Measurements from ENCODE around the gene GJA1.
"Not testable (repeated sequence)": the region's sequence is repeated elsewhere in the genome, so short reads cannot be mapped to it uniquely, and the experiment has no call there.

GJA1 gene

DNA sequence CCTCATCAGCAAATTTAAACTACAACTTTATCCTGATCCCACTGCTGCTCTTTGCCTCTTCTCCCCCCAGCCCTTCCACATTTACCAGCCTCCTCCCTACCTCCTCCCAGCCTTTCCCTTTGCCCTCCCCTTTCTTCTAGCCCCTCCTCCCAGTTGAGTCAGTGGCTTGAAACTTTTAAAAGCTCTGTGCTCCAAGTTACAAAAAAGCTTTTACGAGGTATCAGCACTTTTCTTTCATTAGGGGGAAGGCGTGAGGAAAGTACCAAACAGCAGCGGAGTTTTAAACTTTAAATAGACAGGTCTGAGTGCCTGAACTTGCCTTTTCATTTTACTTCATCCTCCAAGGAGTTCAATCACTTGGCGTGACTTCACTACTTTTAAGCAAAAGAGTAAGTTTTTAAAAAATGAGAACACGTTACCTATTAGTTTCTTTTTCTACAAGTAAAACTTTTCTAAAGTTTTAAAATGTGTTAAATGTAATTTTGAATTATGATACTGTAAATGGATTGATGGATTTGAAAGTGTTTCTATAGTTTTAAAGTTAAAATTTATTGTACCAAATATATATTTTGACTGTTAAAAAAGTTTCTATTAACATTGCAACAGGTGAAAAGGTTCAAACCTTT, at the start of gene GJA1:
Gene GJA1 (plus strand): TSS at position 203 of the 626 bp plus-strand sequence. CDS start 11,202 bp downstream, outside the sequence.
- Mint-ChIP-seq H3K4me1 (ENCODE audit: low read depth) (peaks cover 21% of the 10 kb centered on the region), H3K4me3 (peak within 1 kb of the TSS; percentile 80), H3K9me3 (no peaks in the 10 kb centered on the region), H3K36me3 (ENCODE audit: low read depth) (no peaks in the 10 kb centered on the region), H3K27me3 (peaks cover 41% of the 10 kb centered on the region), H3K27ac (no peak within 1 kb of the TSS)

DNA sequence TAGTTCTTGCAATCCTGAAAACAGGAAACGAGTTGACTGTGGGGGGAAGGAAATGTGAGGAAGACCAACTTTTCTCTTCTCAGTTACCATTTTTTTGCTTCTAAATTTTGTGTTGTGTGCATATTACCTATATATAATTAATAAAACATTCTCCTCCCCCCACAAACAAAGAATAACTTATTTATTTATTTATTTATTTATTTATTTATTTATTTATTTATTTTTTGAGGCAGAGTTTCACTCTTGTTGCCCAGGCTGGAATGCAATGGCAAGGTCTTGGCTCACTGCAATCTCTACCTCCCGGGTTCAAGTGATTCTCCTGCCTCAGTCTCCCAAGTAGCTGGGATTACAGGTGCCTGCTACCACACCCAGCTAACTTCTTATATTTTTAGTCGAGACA, 48.9 kb upstream of the GJA1 start:
- H3K36me3 Mint-ChIP-seq (ENCODE audit: low read depth); H3K9me3 Mint-ChIP-seq; H3K4me3 Mint-ChIP-seq; H3K27me3 Mint-ChIP-seq; H3K4me1 Mint-ChIP-seq (ENCODE audit: low read depth); H3K27ac Mint-ChIP-seq: not testable (repeated sequence)

DNA sequence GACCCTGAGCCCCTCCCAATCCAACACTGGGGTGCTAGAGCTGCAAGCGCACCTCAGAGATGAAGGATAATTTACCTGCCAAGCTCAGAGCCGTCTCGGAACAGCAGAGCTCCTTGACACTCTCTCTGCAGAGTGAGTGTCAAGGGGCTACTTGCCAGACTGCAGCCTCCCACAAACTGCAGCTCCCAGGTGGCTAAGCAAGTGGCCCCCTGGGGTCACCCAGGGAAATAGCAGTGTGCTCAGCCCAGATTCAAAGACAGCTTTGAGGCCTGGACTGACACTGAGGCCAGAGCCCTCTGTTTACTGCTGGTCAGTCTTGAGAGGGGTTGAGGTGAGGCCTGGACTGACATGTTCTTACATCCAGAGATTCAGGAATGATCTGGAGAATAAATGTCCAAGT, 46.0 kb upstream of the GJA1 start:
- H3K9me3 Mint-ChIP-seq = no peaks in the 10 kb centered on the region

DNA sequence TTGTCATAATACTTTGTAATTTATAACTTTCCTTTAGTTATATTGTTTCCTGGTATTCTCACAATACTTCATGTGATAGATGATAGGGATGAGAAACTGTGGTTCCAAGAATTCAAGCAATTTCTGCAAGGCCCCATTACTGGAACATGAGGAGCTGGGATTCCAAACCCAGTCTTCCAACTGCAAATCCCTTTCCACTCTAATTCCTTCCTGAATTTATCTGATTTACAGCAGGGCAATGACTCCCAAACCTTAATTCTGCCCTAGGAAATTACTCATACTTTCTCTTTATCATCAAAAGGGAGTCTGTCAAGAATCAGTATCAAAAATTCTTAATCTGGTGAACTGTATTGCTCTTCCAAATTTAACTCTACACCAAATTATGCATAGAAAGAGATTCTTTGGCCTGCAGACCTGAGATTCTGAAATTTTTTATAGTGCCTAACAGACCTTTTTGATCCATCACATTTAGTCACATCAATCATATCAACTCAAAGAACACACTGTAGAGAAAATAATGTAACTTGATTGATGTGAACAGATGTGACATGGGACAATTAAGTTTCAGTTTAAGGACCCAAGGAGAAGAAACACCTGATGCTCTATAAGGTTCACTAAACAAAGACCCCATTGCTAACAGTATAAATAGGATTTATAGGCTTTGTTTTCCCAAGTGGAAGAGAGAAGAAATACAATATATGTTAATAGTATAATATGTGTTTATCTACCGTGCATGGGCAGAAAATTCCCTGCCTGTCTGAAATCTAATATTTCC, 41.5 kb upstream of the GJA1 start:
- no peak overlapping the region for H3K27ac Mint-ChIP-seq
- no peak overlapping the region for H3K4me3 Mint-ChIP-seq
- H3K36me3 Mint-ChIP-seq (ENCODE audit: low read depth) = no peaks in the 10 kb centered on the region
- H3K27me3 Mint-ChIP-seq = peaks cover 8% of the 10 kb centered on the region
- H3K9me3 Mint-ChIP-seq = no peaks in the 10 kb centered on the region
- H3K4me1 Mint-ChIP-seq (ENCODE audit: low read depth) = no peaks in the 10 kb centered on the region

More for the DNA sequence above, 46.0 kb upstream of the GJA1 start:
- Mint-ChIP-seq H3K27ac (no peak overlapping the region), H3K27me3 (peaks cover 4% of the 10 kb centered on the region), H3K4me1 (ENCODE audit: low read depth) (no peaks in the 10 kb centered on the region), H3K4me3 (no peak overlapping the region), H3K36me3 (ENCODE audit: low read depth) (no peaks in the 10 kb centered on the region)

DNA sequence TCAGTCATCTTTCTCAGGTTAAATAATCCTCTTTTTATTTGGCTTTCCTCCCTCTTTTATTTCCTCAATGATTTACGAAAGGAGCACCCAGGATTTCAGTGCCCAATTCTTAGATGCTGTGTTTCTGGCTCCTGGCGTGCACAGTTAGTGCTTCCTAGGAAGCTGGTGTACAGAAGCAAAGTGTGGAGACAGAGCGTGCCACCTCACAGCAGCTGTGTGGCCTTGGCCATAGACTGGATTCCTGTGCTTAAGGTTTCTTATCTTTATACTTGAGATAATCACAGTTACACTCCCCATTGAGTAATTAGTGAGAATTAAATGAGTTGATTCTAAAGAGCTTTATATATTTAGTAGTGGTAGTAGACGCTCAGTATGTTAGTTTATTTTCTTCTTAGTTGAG, 39.7 kb upstream of the GJA1 start:
- H3K4me1 Mint-ChIP-seq (ENCODE audit: low read depth) = no peaks in the 10 kb centered on the region
- H3K9me3 Mint-ChIP-seq = no peaks in the 10 kb centered on the region
- H3K27me3 Mint-ChIP-seq = peaks cover 5% of the 10 kb centered on the region
- no peaks in the 10 kb centered on the region for H3K36me3 Mint-ChIP-seq (ENCODE audit: low read depth)
- no peak overlapping the region for H3K4me3 Mint-ChIP-seq
- H3K27ac Mint-ChIP-seq = no peak overlapping the region

DNA sequence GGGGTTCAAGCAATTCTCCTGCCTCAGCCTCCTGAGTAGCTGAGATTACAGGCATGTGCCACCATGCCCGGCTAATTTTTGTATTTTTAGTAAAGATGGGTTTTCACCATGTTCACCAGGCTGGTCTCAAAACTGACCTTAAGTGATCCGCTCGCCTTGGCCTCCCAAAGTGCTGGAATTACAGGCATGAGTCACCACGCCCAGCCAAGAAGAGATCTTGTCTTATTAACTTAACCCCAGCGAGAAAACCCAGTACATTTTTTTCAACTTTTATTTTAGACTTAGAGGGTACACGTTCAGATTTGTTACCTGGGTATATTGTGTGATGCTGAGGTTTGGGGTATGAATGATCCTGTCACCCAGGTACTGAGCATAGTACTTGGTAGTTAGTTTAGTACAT, 38.3 kb upstream of the GJA1 start:
- H3K36me3 Mint-ChIP-seq (ENCODE audit: low read depth) = not testable (repeated sequence)

DNA sequence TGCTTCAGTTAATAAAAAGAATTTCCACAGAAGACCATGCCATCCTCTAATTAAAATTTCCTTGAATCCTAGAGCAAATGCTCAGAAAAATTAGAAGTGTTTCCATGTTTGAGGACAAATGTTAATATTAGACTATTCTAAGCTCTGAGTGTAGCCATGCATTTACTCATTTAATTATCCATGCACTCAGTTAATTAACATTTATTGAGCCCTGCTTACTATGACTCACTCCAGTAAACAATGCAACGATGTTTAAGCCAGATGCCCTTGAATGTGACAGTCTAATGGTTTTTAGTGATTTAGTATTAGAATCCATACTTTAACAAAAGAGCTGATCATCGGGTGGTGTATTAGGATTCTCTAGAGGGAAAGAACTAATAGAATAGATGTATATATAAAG, 37.3 kb upstream of the GJA1 start:
- Mint-ChIP-seq H3K27ac (no peak overlapping the region), H3K36me3 (ENCODE audit: low read depth) (no peaks in the 10 kb centered on the region), H3K27me3 (peaks cover 4% of the 10 kb centered on the region), H3K4me1 (ENCODE audit: low read depth) (no peaks in the 10 kb centered on the region), H3K4me3 (no peak overlapping the region), H3K9me3 (no peaks in the 10 kb centered on the region)

More for the DNA sequence above, 38.3 kb upstream of the GJA1 start:
- not testable (repeated sequence) for H3K27ac Mint-ChIP-seq; H3K27me3 Mint-ChIP-seq; H3K9me3 Mint-ChIP-seq; H3K4me1 Mint-ChIP-seq (ENCODE audit: low read depth); H3K4me3 Mint-ChIP-seq

DNA sequence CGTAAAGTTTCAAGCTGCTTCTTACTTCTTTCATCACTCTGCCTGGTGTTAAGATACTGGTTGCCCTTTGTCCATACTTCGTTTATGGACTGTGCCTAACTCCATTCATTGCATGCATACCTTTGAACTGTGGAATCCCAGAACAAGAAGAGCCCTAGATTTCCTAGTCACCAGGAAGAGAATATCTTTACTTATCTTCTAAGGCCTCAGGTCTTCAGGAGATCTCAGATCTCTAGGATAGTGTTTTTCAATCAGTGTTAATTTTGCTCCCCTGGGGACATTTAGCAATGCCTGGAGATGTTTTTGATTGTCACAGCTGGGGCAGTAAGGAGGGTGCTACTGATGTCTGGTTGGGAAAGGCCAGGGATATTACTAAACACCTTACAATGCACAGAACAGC, 35.5 kb upstream of the GJA1 start:
- H3K4me3 Mint-ChIP-seq = no peak overlapping the region
- H3K9me3 Mint-ChIP-seq = no peaks in the 10 kb centered on the region
- no peaks in the 10 kb centered on the region for H3K4me1 Mint-ChIP-seq (ENCODE audit: low read depth)
- H3K36me3 Mint-ChIP-seq (ENCODE audit: low read depth) = no peaks in the 10 kb centered on the region
- H3K27me3 Mint-ChIP-seq = peaks cover 4% of the 10 kb centered on the region
- no peak overlapping the region for H3K27ac Mint-ChIP-seq

DNA sequence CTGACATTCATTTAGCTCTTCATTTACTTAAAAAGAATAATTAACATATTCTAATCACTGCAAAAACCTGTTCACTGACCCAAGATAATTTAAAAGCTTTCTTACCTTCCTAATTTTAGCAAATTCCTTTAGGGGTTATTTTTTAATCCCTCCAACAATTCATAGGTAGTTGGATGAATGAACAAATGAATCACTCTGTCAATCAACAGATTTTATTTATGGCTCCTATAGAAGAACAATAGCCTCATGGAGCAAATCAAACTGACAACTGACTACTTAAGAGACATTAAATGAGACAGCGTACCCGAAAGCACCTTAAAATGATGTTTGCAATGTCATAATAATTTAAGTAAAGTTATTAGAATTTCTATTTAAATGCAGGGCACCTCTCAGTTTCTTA, 31.5 kb upstream of the GJA1 start:
- H3K4me3 Mint-ChIP-seq = no peak overlapping the region
- H3K36me3 Mint-ChIP-seq (ENCODE audit: low read depth) = no peaks in the 10 kb centered on the region
- H3K27me3 Mint-ChIP-seq = no peaks in the 10 kb centered on the region
- H3K4me1 Mint-ChIP-seq (ENCODE audit: low read depth) = no peaks in the 10 kb centered on the region
- H3K27ac Mint-ChIP-seq = no peak overlapping the region
- no peaks in the 10 kb centered on the region for H3K9me3 Mint-ChIP-seq

DNA sequence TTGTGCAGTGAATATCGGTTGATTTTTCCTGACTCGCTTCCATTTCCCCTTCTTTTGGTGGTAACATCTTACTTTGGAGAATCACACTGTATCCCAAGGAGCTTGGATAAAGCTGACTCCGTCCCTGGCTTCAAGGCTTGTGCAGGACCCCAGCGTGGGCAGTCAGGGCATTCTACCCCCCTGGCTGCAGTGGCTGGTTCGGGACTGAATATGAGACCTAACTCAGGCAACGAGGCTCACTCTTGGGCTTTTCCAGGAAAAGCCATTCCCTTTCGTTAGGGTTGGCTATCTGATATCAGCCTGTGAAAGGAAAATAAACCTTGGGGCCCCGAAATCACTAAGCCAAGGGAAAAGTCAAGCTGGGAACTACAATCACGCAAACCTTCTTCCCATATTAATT, 30.1 kb upstream of the GJA1 start:
- Mint-ChIP-seq H3K27ac (no peak overlapping the region), H3K36me3 (ENCODE audit: low read depth) (no peaks in the 10 kb centered on the region), H3K9me3 (no peaks in the 10 kb centered on the region), H3K4me3 (no peak overlapping the region), H3K4me1 (ENCODE audit: low read depth) (no peaks in the 10 kb centered on the region), H3K27me3 (no peaks in the 10 kb centered on the region)

DNA sequence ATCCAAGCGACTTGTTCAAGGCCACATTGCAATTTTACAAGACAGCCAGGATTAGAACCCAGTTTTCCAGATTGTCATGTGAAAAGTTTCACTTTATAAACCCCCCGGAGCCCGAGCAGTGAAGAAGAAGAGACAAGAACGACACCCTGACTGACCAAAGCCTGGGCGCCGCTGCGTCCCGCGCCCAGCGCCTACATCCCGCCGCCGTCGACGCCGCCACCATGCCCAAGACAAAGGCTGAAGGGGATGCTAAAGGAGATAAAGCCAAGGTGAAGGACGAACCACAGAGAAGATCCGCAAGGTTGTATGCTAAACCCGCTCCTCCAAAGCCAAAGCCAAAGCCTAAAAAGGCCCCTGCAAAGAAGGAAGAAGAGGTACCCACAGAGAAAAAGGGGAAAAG, 27.1 kb upstream of the GJA1 start:
- Mint-ChIP-seq H3K27ac (no peak overlapping the region), H3K36me3 (ENCODE audit: low read depth) (no peaks in the 10 kb centered on the region), H3K4me3 (no peak overlapping the region), H3K9me3 (no peaks in the 10 kb centered on the region), H3K27me3 (peaks cover 2% of the 10 kb centered on the region), H3K4me1 (ENCODE audit: low read depth) (no peaks in the 10 kb centered on the region)

DNA sequence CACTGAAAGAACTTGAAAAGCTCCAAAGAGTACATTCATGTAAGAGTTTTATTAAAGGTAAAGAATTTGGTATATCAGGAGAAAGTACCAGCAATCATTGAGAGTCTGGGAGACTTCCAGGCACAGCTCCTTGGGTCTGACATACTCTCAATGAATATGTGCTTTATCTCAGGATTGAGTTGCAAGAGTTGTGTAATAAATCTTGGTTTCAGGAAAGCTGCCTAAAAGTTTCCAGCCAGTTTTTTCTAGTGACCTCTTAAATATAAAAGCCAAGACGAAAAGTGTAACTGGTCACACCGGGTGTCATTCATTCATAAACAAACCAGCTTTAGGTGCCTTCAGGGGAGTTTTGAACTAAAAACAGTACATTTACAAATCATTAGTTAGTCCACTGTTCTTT, 21.6 kb upstream of the GJA1 start:
- H3K4me1 Mint-ChIP-seq (ENCODE audit: low read depth) = no peaks in the 10 kb centered on the region
- H3K27ac Mint-ChIP-seq = no peak overlapping the region
- no peaks in the 10 kb centered on the region for H3K36me3 Mint-ChIP-seq (ENCODE audit: low read depth)

DNA sequence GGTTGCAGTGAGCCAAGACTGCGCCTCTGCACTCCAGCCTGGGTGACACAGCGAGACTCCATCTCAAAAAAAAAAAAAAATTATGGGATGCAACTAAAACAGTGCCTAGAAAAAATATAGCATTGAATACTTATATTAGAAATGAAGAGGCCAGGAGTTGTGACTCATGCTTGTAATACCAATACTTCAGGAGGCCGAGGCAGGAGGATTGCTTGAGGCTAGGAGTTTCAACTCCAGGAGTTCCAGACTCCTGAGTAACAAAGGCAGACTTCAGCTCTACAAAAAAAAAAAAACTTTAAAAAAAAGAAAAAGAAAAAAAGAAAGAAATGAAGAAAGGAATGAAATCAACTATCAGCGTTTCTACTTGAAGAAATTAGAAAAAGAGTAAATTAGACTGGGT, 17.1 kb upstream of the GJA1 start:
- Mint-ChIP-seq H3K36me3 (ENCODE audit: low read depth) (no peaks in the 10 kb centered on the region), H3K27ac (no peak overlapping the region), H3K27me3 (peaks cover 5% of the 10 kb centered on the region), H3K4me1 (ENCODE audit: low read depth) (no peaks in the 10 kb centered on the region), H3K4me3 (no peak overlapping the region), H3K9me3 (no peaks in the 10 kb centered on the region)

More for the DNA sequence above, 21.6 kb upstream of the GJA1 start:
- no peak overlapping the region for H3K4me3 Mint-ChIP-seq
- peaks cover 8% of the 10 kb centered on the region for H3K27me3 Mint-ChIP-seq
- no peaks in the 10 kb centered on the region for H3K9me3 Mint-ChIP-seq

DNA sequence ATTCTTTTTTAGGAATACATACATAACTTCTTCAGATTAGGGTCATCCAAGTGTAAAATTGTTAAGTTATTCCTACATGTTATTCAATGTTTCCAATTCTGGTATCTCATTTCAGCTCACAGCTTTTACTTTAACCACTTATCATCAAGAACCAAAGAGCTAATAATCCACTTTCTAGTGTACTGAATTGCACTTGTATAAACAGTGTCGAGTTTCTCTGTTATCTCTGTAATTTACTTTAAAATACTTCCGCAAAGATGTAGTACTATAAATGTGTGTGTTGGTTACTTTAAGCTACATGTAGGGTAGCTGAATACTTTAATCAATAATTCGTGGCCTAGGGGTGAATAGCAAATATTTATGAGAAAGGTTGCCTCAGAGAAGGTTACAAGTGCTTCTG, 8.8 kb upstream of the GJA1 start:
- Mint-ChIP-seq H3K4me3 (no peak overlapping the region), H3K27me3 (no peaks in the 10 kb centered on the region), H3K36me3 (ENCODE audit: low read depth) (no peaks in the 10 kb centered on the region), H3K27ac (no peak overlapping the region), H3K9me3 (no peaks in the 10 kb centered on the region), H3K4me1 (ENCODE audit: low read depth) (no peaks in the 10 kb centered on the region)

DNA sequence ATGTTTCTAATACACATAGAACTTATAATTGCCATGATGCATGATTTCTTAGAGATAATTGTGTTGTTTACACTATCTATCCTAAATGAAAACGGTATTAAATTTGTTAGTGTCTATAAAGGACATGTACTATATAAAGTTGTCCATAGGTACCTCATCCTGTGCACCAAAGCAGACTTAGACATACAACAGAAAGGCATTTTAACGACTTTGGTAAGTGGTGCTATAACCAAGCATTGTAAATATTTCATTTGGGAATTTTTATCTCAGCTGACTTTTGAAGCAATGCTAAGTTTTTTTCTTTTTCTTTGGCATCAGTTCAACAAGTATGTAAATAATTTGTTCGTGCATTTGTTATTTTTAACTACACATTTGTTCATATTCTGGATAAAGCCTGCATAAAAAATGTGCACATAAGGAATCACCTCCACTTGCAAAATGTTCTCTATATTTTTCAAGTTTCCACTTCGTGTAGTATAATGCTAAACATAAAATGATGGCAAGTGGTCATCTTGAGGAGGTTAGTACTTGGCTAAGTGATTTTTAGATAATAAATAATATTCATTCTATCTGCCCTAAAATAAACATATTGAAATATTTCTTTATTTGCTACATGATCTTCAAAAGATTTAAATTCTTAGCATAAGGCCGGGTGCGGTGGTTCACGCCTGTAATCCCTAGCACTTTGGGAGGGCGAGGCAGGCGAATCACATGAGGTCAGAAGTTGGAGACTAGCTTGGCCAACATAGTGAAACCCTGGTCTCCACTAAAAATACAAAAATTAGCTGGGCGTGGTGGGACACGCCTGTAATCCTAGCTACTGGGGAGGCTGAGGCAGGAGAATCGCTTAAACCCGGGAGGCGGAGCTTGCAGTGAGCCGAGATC, 6.3 kb upstream of the GJA1 start:
- H3K4me1 Mint-ChIP-seq (ENCODE audit: low read depth) = no peaks in the 10 kb centered on the region
- no peak overlapping the region for H3K27ac Mint-ChIP-seq
- no peaks in the 10 kb centered on the region for H3K27me3 Mint-ChIP-seq
- no peaks in the 10 kb centered on the region for H3K36me3 Mint-ChIP-seq (ENCODE audit: low read depth)
- H3K4me3 Mint-ChIP-seq = no peak overlapping the region
- H3K9me3 Mint-ChIP-seq = no peaks in the 10 kb centered on the region

Measured in stimulated activated naive CD8-positive, alpha-beta T cell treated with anti-CD3 and anti-CD28 coated beads, Interleukin-15, Interleukin-2, amounts not matched to agents 100 ng/mL and 50 ng/mL, for 24 hours (primary cell).